GM18867 (cell line): ENCODE measurements around the gene RC3H1.

ENCODE experiments used
- ATAC-seq: cut with Tn5 transposase; IDR thresholded peaks from one replicate; pipeline ENCODE4 v1.9.1; 2021; ENCODE audit warnings: mild to moderate bottlenecking, moderate library complexity; ENCODE audit not compliant: unreplicated experiment

RC3H1 gene

DNA sequence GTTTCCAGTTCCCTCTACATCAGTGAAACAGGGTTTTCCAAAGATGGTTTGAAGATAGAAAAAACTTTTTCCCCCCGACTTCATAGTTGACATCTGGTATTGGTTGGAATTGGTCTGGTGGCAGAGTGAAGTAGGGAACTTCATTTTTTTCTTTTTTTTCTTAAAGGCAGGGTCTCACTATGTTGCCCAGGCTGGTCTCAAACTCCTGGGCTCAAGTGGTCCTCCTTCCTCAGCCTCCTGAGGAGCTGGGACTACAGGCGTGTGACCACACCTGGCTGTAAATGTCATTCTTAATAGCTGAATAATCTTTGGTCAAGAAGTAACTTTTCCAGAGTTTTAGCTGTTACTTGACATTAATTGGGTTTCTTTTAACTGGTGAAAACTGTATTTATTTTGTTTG, 132.3 kb downstream of the RC3H1 start:
- ATAC-seq: no peak

DNA sequence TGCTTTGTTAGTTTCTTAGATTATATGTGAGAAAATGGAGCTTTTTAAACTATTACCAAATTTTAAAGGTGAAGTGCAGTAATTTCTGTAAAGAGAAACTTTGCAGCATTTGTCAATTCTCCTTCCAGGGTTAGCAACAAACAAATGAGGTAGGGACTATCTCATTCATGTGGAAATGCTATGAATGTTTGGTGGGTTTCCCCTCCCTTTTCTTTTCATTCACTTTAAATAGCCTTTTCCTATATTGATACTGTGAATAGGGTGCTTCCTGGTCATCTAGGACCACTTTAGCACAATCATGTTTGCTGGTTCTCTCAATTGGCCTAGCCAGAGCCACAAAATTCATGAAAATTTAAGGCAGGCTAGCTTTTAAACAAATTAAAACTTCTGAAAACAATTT, 133.4 kb downstream of the RC3H1 start:
- ATAC-seq: no peak

- ATAC-seq: no peak
Measured at GRCh38 chr1:173887627-173888026, 134.5 kb downstream of the RC3H1 start.

- no peak for ATAC-seq
Measured at GRCh38 chr1:173886746-173887611, 135.2 kb downstream of the RC3H1 start.

DNA sequence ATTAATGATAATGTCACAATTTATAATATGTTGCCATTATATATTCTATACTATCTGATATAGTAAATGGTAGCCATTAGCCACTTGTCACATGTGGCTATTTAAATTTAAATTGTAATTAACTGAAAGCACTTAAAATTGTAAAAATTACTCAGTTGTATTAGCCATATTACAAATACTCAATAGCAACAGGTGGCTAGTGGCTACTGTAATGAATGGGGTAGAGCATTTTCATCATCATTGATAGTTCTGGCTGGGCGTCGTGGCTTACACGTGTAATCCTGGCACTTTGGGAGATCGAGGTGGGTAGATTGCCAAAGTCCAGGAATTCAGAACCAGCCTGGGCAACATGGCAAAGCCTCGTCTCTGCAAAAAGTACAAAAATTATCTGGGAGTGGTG, 137.5 kb downstream of the RC3H1 start:
- ATAC-seq: no peak
